Measurements from ENCODE around the gene CCDC126. TPM values are rescaled to one million over a fixed set of nuclear protein-coding genes. Genes with fewer than 3 reads are reported as not detected.

CCDC126 gene
- total and polyA plus RNA-seq, 2 of the 4 experiments (the other 2 are of a cell fraction) = 4.1 to 5.6 TPM

DNA sequence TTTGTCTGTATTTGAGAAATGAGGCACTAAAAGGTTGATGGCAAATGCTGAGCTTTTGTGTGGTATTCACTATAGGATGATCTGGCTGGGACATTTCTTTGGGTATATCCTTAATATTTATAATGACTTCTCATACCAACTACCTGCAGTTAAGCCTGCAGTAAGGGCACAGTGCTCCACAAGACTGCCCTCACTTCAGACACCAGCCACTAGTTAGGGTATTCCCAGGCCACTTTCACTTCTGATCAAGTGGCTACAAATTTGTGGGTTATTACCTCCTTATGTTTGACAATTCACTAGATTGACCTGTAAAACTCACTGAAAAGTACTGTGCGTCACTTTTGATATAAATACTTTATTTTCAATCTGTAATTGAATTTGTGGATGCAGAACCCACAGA, 20.3 kb downstream of the CCDC126 start:
- Histone ChIP-seq H3K4ac (ENCODE audit: low read depth, low read length) (no peak overlapping the region), H4K20me1 (ENCODE audit: insufficient read depth, low read length) (no peaks in the 10 kb centered on the region), H3K9me1 (ENCODE audit: insufficient read depth, low read length) (no peaks in the 10 kb centered on the region), H2BK5ac (ENCODE audit: low read depth, low read length, poor library complexity, severe bottlenecking) (no peak overlapping the region), H3K4me1 (ENCODE audit: control insufficient read depth, insufficient read depth, low read length) (no peaks in the 10 kb centered on the region), H4K8ac (ENCODE audit: low read depth in 2 of 2, low read length in 2 of 2) (no peak overlapping the region), H3K27ac (ENCODE audit: insufficient read depth, low read length) (no peak overlapping the region), H3K9ac (ENCODE audit: low read depth, low read length) (no peak overlapping the region), H2BK20ac (ENCODE audit: low read depth, low read length) (no peak overlapping the region), H4K91ac (ENCODE audit: insufficient read depth, low read depth, low read length) (no peak overlapping the region), H3K4me3 (ENCODE audit: insufficient read depth, low read depth, low read length) (no peak overlapping the region), H2AK5ac (ENCODE audit: low read depth, low read length) (no peak overlapping the region), H2BK15ac (ENCODE audit: low read depth, low read length) (no peak overlapping the region), H2AFZ (replicated peaks; ENCODE audit: low read length, poor library complexity) (no peak overlapping the region), H3K4me2 (ENCODE audit: low read depth, low read length) (no peak overlapping the region), H3K36me3 (ENCODE audit: control insufficient read depth, insufficient read depth, low read length) (no peaks in the 10 kb centered on the region), H3K56ac (ENCODE audit: extremely low read depth, insufficient read depth, low read length) (no peak overlapping the region), H2AK9ac (replicated peaks; ENCODE audit: low read depth, low read length, poor library complexity) (no peak overlapping the region), H4K5ac (ENCODE audit: low read depth, low read length) (no peak overlapping the region), H3K18ac (ENCODE audit: low read depth, low read length) (no peak overlapping the region), H3K14ac (replicated peaks; ENCODE audit: low read depth, low read length) (no peak overlapping the region), H3K23ac (ENCODE audit: low read depth, low read length) (no peak overlapping the region), H3K27me3 (ENCODE audit: control insufficient read depth, insufficient read depth, low read length) (no peaks in the 10 kb centered on the region), H3K79me1 (ENCODE audit: low read depth in 1 of 2, low read length in 2 of 2) (peaks cover under 1 to 3% of the 10 kb centered on the region in 2 experiments; a peak in 1 of 4 replicates), H2BK120ac (ENCODE audit: low read depth, low read length) (no peak overlapping the region), H3K9me3 (ENCODE audit: control insufficient read depth, insufficient read depth, low read length) (peaks cover 6% of the 10 kb centered on the region; the same call in 1 of the 2 replicates)
- in situ Hi-C loops (cut with MboI; ENCODE audit: low sequenced_read_pairs) (no loop called here), dilution Hi-C loops (cut with HindIII; ENCODE audit: low sequenced_read_pairs, unreplicated experiment) (no loop called here), intact Hi-C loops (cut with micrococcal nuclease) (no loop called here)
- POLR2A ChIA-PET (ENCODE audit: unreplicated experiment) = no interaction called here
- ATAC-seq (ENCODE audit: low read depth) = no peak
- WGBS, 2 experiments (ENCODE audit: extremely low coverage in 2 of 2, insufficient read length in 1 of 2) = no CpG with 5 or more reads among the region's 1 CpG
- no peak for TF ChIP-seq POLR2A (IDR thresholded peaks at IDR 0.05; ENCODE audit: low read depth, low read length)
- no peak for TF ChIP-seq MAFK (IDR thresholded peaks at IDR 0.05; ENCODE audit: low read depth, low read length)
- no peak for TF ChIP-seq MAZ (IDR thresholded peaks at IDR 0.05; ENCODE audit: borderline replicate concordance, low read depth, low read length)
- TF ChIP-seq, protein P1, sequence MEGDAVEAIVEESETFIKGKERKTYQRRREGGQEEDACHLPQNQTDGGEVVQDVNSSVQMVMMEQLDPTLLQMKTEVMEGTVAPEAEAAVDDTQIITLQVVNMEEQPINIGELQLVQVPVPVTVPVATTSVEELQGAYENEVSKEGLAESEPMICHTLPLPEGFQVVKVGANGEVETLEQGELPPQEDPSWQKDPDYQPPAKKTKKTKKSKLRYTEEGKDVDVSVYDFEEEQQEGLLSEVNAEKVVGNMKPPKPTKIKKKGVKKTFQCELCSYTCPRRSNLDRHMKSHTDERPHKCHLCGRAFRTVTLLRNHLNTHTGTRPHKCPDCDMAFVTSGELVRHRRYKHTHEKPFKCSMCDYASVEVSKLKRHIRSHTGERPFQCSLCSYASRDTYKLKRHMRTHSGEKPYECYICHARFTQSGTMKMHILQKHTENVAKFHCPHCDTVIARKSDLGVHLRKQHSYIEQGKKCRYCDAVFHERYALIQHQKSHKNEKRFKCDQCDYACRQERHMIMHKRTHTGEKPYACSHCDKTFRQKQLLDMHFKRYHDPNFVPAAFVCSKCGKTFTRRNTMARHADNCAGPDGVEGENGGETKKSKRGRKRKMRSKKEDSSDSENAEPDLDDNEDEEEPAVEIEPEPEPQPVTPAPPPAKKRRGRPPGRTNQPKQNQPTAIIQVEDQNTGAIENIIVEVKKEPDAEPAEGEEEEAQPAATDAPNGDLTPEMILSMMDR (conservative IDR thresholded peaks at IDR 0.05; ENCODE audit: low read depth, low read length) = no peak
- no peak for TF ChIP-seq RFX5 (IDR thresholded peaks at IDR 0.05; ENCODE audit: low read depth, low read length)
- no peak for TF ChIP-seq NFE2L2 (IDR thresholded peaks at IDR 0.05; ENCODE audit: low read depth, low read length)
- TF ChIP-seq FOS (IDR thresholded peaks at IDR 0.05; ENCODE audit: low read depth, low read length) = no peak
- no peak for TF ChIP-seq RCOR1 (IDR thresholded peaks at IDR 0.05; ENCODE audit: insufficient replicate concordance, low read length)
- DNase-seq = no peak
- no TSS peak for BruUV-seq (replicated peaks)
- CTCF ChIA-PET = no interaction called here

Measured in IMR-90 (cell line).